SK-N-SH (cell line): ENCODE results near the gene MALRD1.

Source experiments
- CHD2 ChIP-seq: fragments of 150-350 bp; IDR thresholded peaks from 2 replicates; pipeline ENCODE4 v1.6.1; 2018; ENCODE audit warnings: low read length; ENCODE audit not compliant: partially characterized antibody
- CTCF ChIP-seq: fragments of 200-600 bp; sonication (generic); IDR thresholded peaks from 2 replicates; pipeline ENCODE4 v1.6.1; 2017; ENCODE audit warnings: antibody characterized with exemption, mild to moderate bottlenecking, moderate library complexity
- EP300 ChIP-seq, 2 experiments: IDR thresholded peaks; 2 replicates each; pipeline versions ENCODE4 v1.4.0 to v1.6.1; 2012; ENCODE audit warnings: borderline replicate concordance in 1 of 2, low read depth in 1 of 2, low read length in 1 of 2
- EZH2phosphoT487 ChIP-seq: fragments of 200-600 bp; sonication (generic); IDR thresholded peaks from 2 replicates; pipeline ENCODE4 v1.6.1; 2017; ENCODE audit warnings: low read depth, mixed run types, mild to moderate bottlenecking, antibody characterized with exemption, moderate library complexity, borderline replicate concordance
- FOXM1 ChIP-seq: IDR thresholded peaks from 2 replicates; pipeline ENCODE4 v1.4.0; 2012; ENCODE audit warnings: low read depth, mild to moderate bottlenecking
- JUND ChIP-seq: IDR thresholded peaks from 2 replicates; pipeline ENCODE4 v1.4.0; 2012
- MAX ChIP-seq: IDR thresholded peaks from 2 replicates; pipeline ENCODE4 v1.4.0; 2012; ENCODE audit warnings: low read depth
- MXI1 ChIP-seq: IDR thresholded peaks from 2 replicates; pipeline ENCODE4 v1.6.1; 2012; ENCODE audit warnings: mild to moderate bottlenecking, low read depth, low read length, improper control_type of control experiment
- POLR2AphosphoS5 ChIP-seq: IDR thresholded peaks from 2 replicates; pipeline ENCODE4 v1.6.1; 2012; ENCODE audit warnings: low read depth, low read length
- REST ChIP-seq: IDR thresholded peaks from 2 replicates; pipeline ENCODE4 v1.6.1; 2012; ENCODE audit warnings: mild to moderate bottlenecking, low read depth, low read length, moderate library complexity
- TAF1 ChIP-seq: IDR thresholded peaks from 2 replicates; pipeline ENCODE4 v1.6.1; 2012; ENCODE audit warnings: low read depth, mild to moderate bottlenecking, low read length, moderate library complexity, borderline replicate concordance
- TCF12 ChIP-seq: IDR thresholded peaks from 2 replicates; pipeline ENCODE4 v1.4.0; 2012
- USF2 ChIP-seq: fragments of 150-350 bp; IDR thresholded peaks from 2 replicates; pipeline ENCODE4 v1.6.1; 2017; ENCODE audit warnings: antibody characterized with exemption, low read length, low read depth, borderline replicate concordance

GRCh38 chr10:19461588-19461987 lies 413.0 kb downstream of the MALRD1 start:
- TF ChIP-seq FOXM1 (no peak), REST (no peak), CTCF (no peak), JUND (no peak), EZH2phosphoT487 (no peak), TAF1 (no peak), POLR2AphosphoS5 (no peak), USF2 (no peak), CHD2 (no peak), TCF12 (no peak), MXI1 (no peak), EP300 (IDR thresholded peaks at IDR 0.05; ENCODE audit: borderline replicate concordance in 1 of 2, low read depth in 1 of 2, low read length in 1 of 2) (no peak), MAX (no peak)
